Activated CD4-positive, CD25-positive, alpha-beta regulatory T cell treated with anti-CD3 and anti-CD28 coated beads, Interleukin-2, amount 50 U/mL, for 24 hours (primary cell): ENCODE results near the gene MED12L.

Source experiments
- ATAC-seq, 2 donors: fragments of 150-1000 bp; cut with Tn5 transposase; one replicate each; pipeline ENCODE4 v1.10.0; 2021; ENCODE audit warnings: mild to moderate bottlenecking in 1 of 2, moderate library complexity in 1 of 2

MED12L gene

GRCh38 chr3:151462991-151463390 is 377.5 kb downstream of the MED12L start:
- ATAC-seq = no peak

GRCh38 chr3:151467069-151467468 is 381.6 kb downstream of the MED12L start:
- ATAC-seq = no peak

- peak in 1 of 2 donors; percentile 62 for ATAC-seq
Observed at GRCh38 chr3:151468284-151468917, 382.9 kb downstream of the MED12L start.

- no peak for ATAC-seq
Observed at GRCh38 chr3:151476344-151477018, 391.0 kb downstream of the MED12L start.

GRCh38 chr3:151477591-151478334 is 392.3 kb downstream of the MED12L start:
- no peak for ATAC-seq

GRCh38 chr3:151478335-151478697 is 392.9 kb downstream of the MED12L start:
- no peak for ATAC-seq

GRCh38 chr3:151479452-151479851 is 394.0 kb downstream of the MED12L start:
- ATAC-seq = no peak

- ATAC-seq = no peak
Observed at GRCh38 chr3:151480492-151480891, 395.0 kb downstream of the MED12L start.

GRCh38 chr3:151483488-151483887 is 398.0 kb downstream of the MED12L start:
- no peak for ATAC-seq

- no peak for ATAC-seq
Observed at GRCh38 chr3:151483961-151484520, 398.6 kb downstream of the MED12L start.
